HG02759 (cell line): Measurements from ENCODE around the gene TMEM98.
"Not testable (repeated sequence)": the region's sequence is repeated elsewhere in the genome, so short reads cannot be mapped to it uniquely, and the experiment has no call there.

ENCODE experiments used
- ATAC-seq: cut with Tn5 transposase; IDR thresholded peaks from one replicate; pipeline ENCODE4 v1.9.1; 2021; ENCODE audit warnings: mild to moderate bottlenecking, moderate library complexity; ENCODE audit not compliant: unreplicated experiment

TMEM98 gene

GRCh38 chr17:32971171-32971570, 43.2 kb downstream of the TMEM98 start:
- peak; percentile 74 for ATAC-seq

DNA sequence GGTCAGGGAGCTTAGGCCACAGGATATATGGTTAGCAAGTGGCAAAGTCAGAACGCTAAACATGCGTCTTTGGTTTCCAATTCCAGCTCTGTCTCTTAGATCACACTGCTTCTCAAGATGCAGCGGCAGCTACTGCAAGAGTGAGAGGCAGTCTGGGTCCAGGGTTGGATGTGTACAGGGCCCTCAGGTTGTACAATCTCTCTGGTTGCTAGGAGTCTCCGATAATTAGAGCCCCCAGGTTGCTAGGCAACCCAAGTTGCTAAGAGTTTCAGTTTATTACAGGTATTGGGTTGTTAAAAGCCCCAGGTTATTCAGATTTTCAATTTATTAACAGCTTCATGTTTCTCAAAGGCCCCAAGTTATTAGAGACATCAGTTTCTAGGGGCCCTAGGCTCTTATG, 48.2 kb downstream of the TMEM98 start:
- no peak for ATAC-seq

- ATAC-seq, result no peak
Observed at GRCh38 chr17:32976605-32977004, 48.7 kb downstream of the TMEM98 start.

DNA sequence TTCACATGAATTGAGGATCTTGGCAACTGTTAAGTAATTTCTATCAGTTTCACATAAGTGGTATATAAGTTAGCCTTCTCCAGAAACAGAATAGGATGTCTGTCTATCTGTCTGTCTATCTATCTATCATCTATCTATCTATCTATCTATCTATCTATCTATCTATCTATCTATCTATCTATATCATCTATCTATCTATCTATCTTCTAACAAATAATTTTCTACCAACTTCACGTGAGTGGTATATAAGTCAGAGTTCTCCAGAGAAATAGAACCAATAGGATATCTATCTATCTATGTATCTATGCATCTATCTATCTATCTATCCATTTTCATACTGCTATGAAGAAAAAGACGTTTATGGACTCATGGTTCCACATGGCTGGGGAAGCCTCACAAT, 52.3 kb downstream of the TMEM98 start:
- ATAC-seq, result no peak

DNA sequence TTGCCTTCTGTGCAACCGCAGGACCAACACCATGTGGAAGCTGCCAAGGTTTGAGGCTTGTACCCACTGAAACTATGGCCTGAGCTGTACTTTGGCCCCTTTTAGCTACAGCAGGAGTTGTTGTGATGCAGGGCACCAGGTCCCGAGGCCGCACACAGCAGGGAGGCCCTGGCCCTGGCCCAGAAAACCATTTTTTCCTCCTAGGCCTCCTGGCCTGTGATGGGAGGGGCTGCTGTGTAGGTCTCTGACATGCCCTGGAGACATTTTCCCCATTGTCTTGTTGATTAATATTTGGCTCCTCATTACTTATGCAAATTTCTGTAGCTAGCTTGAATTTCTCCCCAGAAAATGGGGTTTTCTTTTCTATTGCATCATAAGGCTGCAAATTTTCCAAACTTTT, 53.7 kb downstream of the TMEM98 start:
- ATAC-seq, result not testable (repeated sequence)

DNA sequence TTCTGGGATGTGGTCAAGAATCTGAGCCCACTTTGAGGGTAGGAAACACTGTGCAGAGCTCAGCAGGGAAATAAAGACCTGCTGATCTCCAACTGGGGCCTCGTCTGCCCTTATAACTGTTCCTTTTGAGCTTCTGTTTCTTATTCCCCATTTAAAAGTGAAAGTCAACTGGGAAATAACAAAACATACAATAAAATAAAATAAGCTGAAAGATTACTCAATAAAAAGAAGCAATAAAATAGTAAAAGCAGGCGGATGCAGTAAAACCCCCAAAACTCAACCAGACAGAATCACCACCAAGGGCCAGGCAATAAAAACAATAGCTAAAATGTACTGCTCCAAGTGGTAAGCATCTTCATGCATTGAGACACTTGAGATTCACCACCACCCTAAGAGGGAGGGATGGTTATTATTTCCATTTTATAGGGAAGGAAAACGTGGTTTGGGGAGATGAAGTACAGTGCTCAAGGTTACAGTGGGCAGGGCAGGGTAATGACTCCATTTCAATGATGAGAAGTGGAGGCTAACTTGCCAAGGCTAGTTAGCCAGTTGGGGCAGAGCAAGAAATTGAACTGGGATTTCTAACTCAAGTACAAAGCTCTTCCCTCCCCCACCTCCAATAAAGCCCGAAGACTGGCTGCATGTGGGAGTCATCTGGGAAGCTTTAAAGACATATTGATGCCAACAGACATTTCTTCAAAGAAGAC, 57.2 kb downstream of the TMEM98 start:
- no peak for ATAC-seq

- not testable (repeated sequence) for ATAC-seq
Observed at GRCh38 chr17:32987453-32987805, 59.5 kb downstream of the TMEM98 start.

DNA sequence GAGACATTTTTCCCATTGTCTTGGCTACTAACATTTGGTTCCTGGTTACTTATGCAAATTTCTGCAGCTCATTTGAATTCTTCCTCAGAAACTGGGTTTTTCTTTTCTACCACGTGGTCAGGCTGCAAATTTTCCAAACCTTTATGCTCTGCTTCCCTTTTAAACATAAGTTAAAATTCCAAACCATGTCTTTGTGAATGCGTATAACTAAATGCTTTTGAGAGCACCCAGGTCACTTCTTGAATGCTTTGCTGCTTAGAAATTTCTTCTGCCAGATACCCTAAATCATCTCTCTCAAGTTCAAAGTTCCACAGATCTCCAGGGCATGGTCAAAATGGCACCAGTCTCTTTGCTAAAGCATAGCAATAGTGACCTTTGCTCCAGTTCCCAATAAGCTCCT, 59.9 kb downstream of the TMEM98 start:
- not testable (repeated sequence) for ATAC-seq

GRCh38 chr17:32988481-32989101, 60.6 kb downstream of the TMEM98 start:
- no peak for ATAC-seq

GRCh38 chr17:32992321-32993033, 64.5 kb downstream of the TMEM98 start:
- ATAC-seq, result no peak

DNA sequence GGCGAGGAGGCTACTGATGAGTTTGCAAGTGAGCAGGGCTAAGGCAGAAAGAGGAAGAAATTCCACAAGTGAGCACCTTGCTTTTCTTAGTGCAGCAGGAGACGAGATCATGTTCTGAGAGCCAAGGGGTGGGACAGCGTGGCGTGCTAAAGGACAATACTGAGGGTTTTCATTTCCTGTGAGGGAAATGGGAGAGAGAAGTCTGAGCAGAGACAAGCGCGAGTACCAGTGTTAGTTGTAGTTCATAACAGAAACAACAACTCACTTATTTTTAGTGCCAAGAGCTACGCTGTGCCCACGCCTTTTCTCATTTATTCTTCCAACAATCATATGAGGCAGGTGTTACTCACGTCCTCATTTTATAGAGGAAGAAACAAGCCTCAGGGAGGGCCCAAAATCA, 66.0 kb downstream of the TMEM98 start:
- ATAC-seq, result no peak
